ENCODE results near the gene CRAT. TPM values are rescaled to one million over a fixed set of nuclear protein-coding genes. Genes with fewer than 3 reads are reported as not detected.

The CRAT gene
- total and polyA plus RNA-seq, 5 donors from 2014 or later = 8.7 to 12.5 (median 10.9) TPM

- Mint-ChIP-seq H3K27ac (no peak overlapping the region), H3K4me1 (peaks cover 0 to 36% (median 19%) of the 10 kb centered on the region in 4 donors), H3K4me3 (peak overlapping the region; percentile 57 to 81 (median 70)), H3K27me3 (peaks cover 5% of the 10 kb centered on the region), H3K9me3 (no peaks in the 10 kb centered on the region), H3K36me3 (no peaks in the 10 kb centered on the region)
- ATAC-seq (ENCODE audit: low read depth in 2 of 2) (no peak), DNase-seq (no peak)
- H3K27me3 ChIP-seq (ENCODE audit: control insufficient read depth, insufficient read depth, low read length) = no peaks in the 10 kb centered on the region
- H3K27ac ChIP-seq (ENCODE audit: insufficient read depth, low read length, poor library complexity, severe bottlenecking) = no peak overlapping the region
- H3K4me3 ChIP-seq (ENCODE audit: low read depth, low read length) = no peak overlapping the region
- no peaks in the 10 kb centered on the region for H3K9me3 ChIP-seq (ENCODE audit: control insufficient read depth in 2 of 2, low read length in 2 of 2)
- peaks cover 20% of the 10 kb centered on the region for H3K4me1 ChIP-seq (ENCODE audit: control insufficient read depth, insufficient read depth, low read length, poor library complexity, severe bottlenecking)
- no peaks in the 10 kb centered on the region for H3K36me3 ChIP-seq (ENCODE audit: control insufficient read depth, insufficient read depth, low read length)
Observed at GRCh38 chr9:129078691-129079503, 31.7 kb downstream of the CRAT start.

- peak overlapping the region in 1 of 4 donors; percentile 54 for H3K4me3 Mint-ChIP-seq
- H3K4me1 ChIP-seq (ENCODE audit: control insufficient read depth, insufficient read depth, low read length, poor library complexity, severe bottlenecking) = peaks cover 17% of the 10 kb centered on the region
- H3K27ac ChIP-seq (ENCODE audit: insufficient read depth, low read length, poor library complexity, severe bottlenecking) = no peak overlapping the region
- H3K4me3 ChIP-seq (ENCODE audit: low read depth, low read length) = no peak overlapping the region
- H3K27me3 Mint-ChIP-seq = peaks cover 5% of the 10 kb centered on the region
- no peaks in the 10 kb centered on the region for H3K9me3 ChIP-seq (ENCODE audit: control insufficient read depth in 2 of 2, low read length in 2 of 2)
- H3K4me1 Mint-ChIP-seq = peaks cover 0 to 31% (median 16%) of the 10 kb centered on the region in 4 donors
- no peaks in the 10 kb centered on the region for H3K36me3 Mint-ChIP-seq
- no peaks in the 10 kb centered on the region for H3K27me3 ChIP-seq (ENCODE audit: control insufficient read depth, insufficient read depth, low read length)
- ATAC-seq (ENCODE audit: low read depth in 2 of 2) (no peak), DNase-seq (no peak)
- no peaks in the 10 kb centered on the region for H3K36me3 ChIP-seq (ENCODE audit: control insufficient read depth, insufficient read depth, low read length)
- no peaks in the 10 kb centered on the region for H3K9me3 Mint-ChIP-seq
- H3K27ac Mint-ChIP-seq = no peak overlapping the region
Observed at GRCh38 chr9:129077236-129077635, 33.4 kb downstream of the CRAT start.

GRCh38 chr9:129076640-129077037, 34.0 kb downstream of the CRAT start:
- Mint-ChIP-seq H3K9me3 (no peaks in the 10 kb centered on the region), H3K4me3 (peak overlapping the region in 2 of 4 donors; percentile 25 to 54), H3K4me1 (peaks cover 0 to 30% (median 17%) of the 10 kb centered on the region in 4 donors), H3K36me3 (no peaks in the 10 kb centered on the region), H3K27ac (no peak overlapping the region), H3K27me3 (peaks cover 5% of the 10 kb centered on the region)
- no peak for DNase-seq
- Histone ChIP-seq H3K4me3 (ENCODE audit: low read depth, low read length) (no peak overlapping the region), H3K9me3 (ENCODE audit: control insufficient read depth in 2 of 2, low read length in 2 of 2) (no peaks in the 10 kb centered on the region), H3K27ac (ENCODE audit: insufficient read depth, low read length, poor library complexity, severe bottlenecking) (no peak overlapping the region), H3K27me3 (ENCODE audit: control insufficient read depth, insufficient read depth, low read length) (no peaks in the 10 kb centered on the region), H3K36me3 (ENCODE audit: control insufficient read depth, insufficient read depth, low read length) (no peaks in the 10 kb centered on the region), H3K4me1 (ENCODE audit: control insufficient read depth, insufficient read depth, low read length, poor library complexity, severe bottlenecking) (peaks cover 17% of the 10 kb centered on the region)
- ATAC-seq (ENCODE audit: low read depth in 2 of 2) = no peak

- Mint-ChIP-seq H3K36me3 (no peaks in the 10 kb centered on the region), H3K27ac (no peak overlapping the region), H3K4me3 (peak overlapping the region in 2 of 4 donors; percentile 23 to 66), H3K9me3 (no peaks in the 10 kb centered on the region), H3K4me1 (peaks cover 0 to 28% (median 17%) of the 10 kb centered on the region in 4 donors), H3K27me3 (peaks cover 5% of the 10 kb centered on the region)
- H3K27me3 ChIP-seq (ENCODE audit: control insufficient read depth, insufficient read depth, low read length) = no peaks in the 10 kb centered on the region
- H3K36me3 ChIP-seq (ENCODE audit: control insufficient read depth, insufficient read depth, low read length) = no peaks in the 10 kb centered on the region
- ATAC-seq (ENCODE audit: low read depth in 2 of 2) (no peak), DNase-seq (no peak)
- H3K4me3 ChIP-seq (ENCODE audit: low read depth, low read length) = no peak overlapping the region
- H3K4me1 ChIP-seq (ENCODE audit: control insufficient read depth, insufficient read depth, low read length, poor library complexity, severe bottlenecking) = peaks cover 18% of the 10 kb centered on the region
- no peaks in the 10 kb centered on the region for H3K9me3 ChIP-seq (ENCODE audit: control insufficient read depth in 2 of 2, low read length in 2 of 2)
- no peak overlapping the region for H3K27ac ChIP-seq (ENCODE audit: insufficient read depth, low read length, poor library complexity, severe bottlenecking)
Observed at GRCh38 chr9:129075996-129076639, 34.5 kb downstream of the CRAT start.

GRCh38 chr9:129074106-129074505, 36.5 kb downstream of the CRAT start:
- Mint-ChIP-seq H3K4me1 (peaks cover 0 to 31% (median 11%) of the 10 kb centered on the region in 4 donors), H3K36me3 (no peaks in the 10 kb centered on the region), H3K27me3 (no peaks in the 10 kb centered on the region), H3K27ac (peak overlapping the region in 1 of 3 donors; percentile 68), H3K4me3 (peak overlapping the region in 1 of 4 donors; percentile 22), H3K9me3 (no peaks in the 10 kb centered on the region)
- no peaks in the 10 kb centered on the region for H3K36me3 ChIP-seq (ENCODE audit: control insufficient read depth, insufficient read depth, low read length)
- no peaks in the 10 kb centered on the region for H3K27me3 ChIP-seq (ENCODE audit: control insufficient read depth, insufficient read depth, low read length)
- H3K4me3 ChIP-seq (ENCODE audit: low read depth, low read length) = no peak overlapping the region
- ATAC-seq (ENCODE audit: low read depth in 2 of 2) (no peak), DNase-seq (no peak)
- no peak overlapping the region for H3K27ac ChIP-seq (ENCODE audit: insufficient read depth, low read length, poor library complexity, severe bottlenecking)
- no peaks in the 10 kb centered on the region for H3K9me3 ChIP-seq (ENCODE audit: control insufficient read depth in 2 of 2, low read length in 2 of 2)
- H3K4me1 ChIP-seq (ENCODE audit: control insufficient read depth, insufficient read depth, low read length, poor library complexity, severe bottlenecking) = peaks cover 25% of the 10 kb centered on the region

GRCh38 chr9:129073404-129073803, 37.2 kb downstream of the CRAT start:
- Mint-ChIP-seq H3K4me1 (peaks cover 0 to 37% (median 14%) of the 10 kb centered on the region in 4 donors), H3K27me3 (no peaks in the 10 kb centered on the region), H3K4me3 (peak overlapping the region in 1 of 4 donors; percentile 58), H3K27ac (peak overlapping the region in 2 of 3 donors; percentile 31 to 38), H3K36me3 (no peaks in the 10 kb centered on the region), H3K9me3 (no peaks in the 10 kb centered on the region)
- DNase-seq = peak in 1 of 3 donors; percentile 23
- ATAC-seq (ENCODE audit: low read depth in 2 of 2) = no peak
- no peaks in the 10 kb centered on the region for H3K9me3 ChIP-seq (ENCODE audit: control insufficient read depth in 2 of 2, low read length in 2 of 2)
- H3K27me3 ChIP-seq (ENCODE audit: control insufficient read depth, insufficient read depth, low read length) = no peaks in the 10 kb centered on the region
- peaks cover 32% of the 10 kb centered on the region for H3K4me1 ChIP-seq (ENCODE audit: control insufficient read depth, insufficient read depth, low read length, poor library complexity, severe bottlenecking)
- no peak overlapping the region for H3K27ac ChIP-seq (ENCODE audit: insufficient read depth, low read length, poor library complexity, severe bottlenecking)
- H3K36me3 ChIP-seq (ENCODE audit: control insufficient read depth, insufficient read depth, low read length) = no peaks in the 10 kb centered on the region
- H3K4me3 ChIP-seq (ENCODE audit: low read depth, low read length) = no peak overlapping the region

GRCh38 chr9:129072171-129072570, 38.4 kb downstream of the CRAT start:
- peaks cover 12% of the 10 kb centered on the region for H3K36me3 ChIP-seq (ENCODE audit: control insufficient read depth, insufficient read depth, low read length)
- no peak overlapping the region for H3K27ac ChIP-seq (ENCODE audit: insufficient read depth, low read length, poor library complexity, severe bottlenecking)
- Mint-ChIP-seq H3K27ac (peak overlapping the region in 2 of 3 donors; percentile 81 to 89), H3K4me3 (peak overlapping the region in 2 of 4 donors; percentile 32 to 55), H3K36me3 (peaks cover 3% of the 10 kb centered on the region), H3K27me3 (no peaks in the 10 kb centered on the region), H3K9me3 (no peaks in the 10 kb centered on the region), H3K4me1 (peaks cover 0 to 38% (median 14%) of the 10 kb centered on the region in 4 donors)
- H3K4me3 ChIP-seq (ENCODE audit: low read depth, low read length) = no peak overlapping the region
- peaks cover 33% of the 10 kb centered on the region for H3K4me1 ChIP-seq (ENCODE audit: control insufficient read depth, insufficient read depth, low read length, poor library complexity, severe bottlenecking)
- DNase-seq = no peak
- H3K9me3 ChIP-seq (ENCODE audit: control insufficient read depth in 2 of 2, low read length in 2 of 2) = no peaks in the 10 kb centered on the region
- no peaks in the 10 kb centered on the region for H3K27me3 ChIP-seq (ENCODE audit: control insufficient read depth, insufficient read depth, low read length)
- no peak for ATAC-seq (ENCODE audit: low read depth in 2 of 2)
